Pulmonary artery endothelial cell (primary cell): ENCODE measurements around the gene MCHR1. TPM values are rescaled to one million over a fixed set of nuclear protein-coding genes. Genes with fewer than 3 reads are reported as not detected.

Experiments used
- DNase-seq: peaks from one replicate; pipeline ENCODE4 v3.0.0-alpha.2; 2011; ENCODE audit warnings: low read depth, low spot score
- total RNA-seq: library from RNA; depleted of rRNA; stranded (reverse); fragments of >200 nt; gene quantifications from 2 replicates; pipeline ENCODE4 v1.2.3, GENCODE V29; 2014

Gene MCHR1, protein sequence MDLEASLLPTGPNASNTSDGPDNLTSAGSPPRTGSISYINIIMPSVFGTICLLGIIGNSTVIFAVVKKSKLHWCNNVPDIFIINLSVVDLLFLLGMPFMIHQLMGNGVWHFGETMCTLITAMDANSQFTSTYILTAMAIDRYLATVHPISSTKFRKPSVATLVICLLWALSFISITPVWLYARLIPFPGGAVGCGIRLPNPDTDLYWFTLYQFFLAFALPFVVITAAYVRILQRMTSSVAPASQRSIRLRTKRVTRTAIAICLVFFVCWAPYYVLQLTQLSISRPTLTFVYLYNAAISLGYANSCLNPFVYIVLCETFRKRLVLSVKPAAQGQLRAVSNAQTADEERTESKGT
- total RNA-seq = not detected in 2 replicates

DNA sequence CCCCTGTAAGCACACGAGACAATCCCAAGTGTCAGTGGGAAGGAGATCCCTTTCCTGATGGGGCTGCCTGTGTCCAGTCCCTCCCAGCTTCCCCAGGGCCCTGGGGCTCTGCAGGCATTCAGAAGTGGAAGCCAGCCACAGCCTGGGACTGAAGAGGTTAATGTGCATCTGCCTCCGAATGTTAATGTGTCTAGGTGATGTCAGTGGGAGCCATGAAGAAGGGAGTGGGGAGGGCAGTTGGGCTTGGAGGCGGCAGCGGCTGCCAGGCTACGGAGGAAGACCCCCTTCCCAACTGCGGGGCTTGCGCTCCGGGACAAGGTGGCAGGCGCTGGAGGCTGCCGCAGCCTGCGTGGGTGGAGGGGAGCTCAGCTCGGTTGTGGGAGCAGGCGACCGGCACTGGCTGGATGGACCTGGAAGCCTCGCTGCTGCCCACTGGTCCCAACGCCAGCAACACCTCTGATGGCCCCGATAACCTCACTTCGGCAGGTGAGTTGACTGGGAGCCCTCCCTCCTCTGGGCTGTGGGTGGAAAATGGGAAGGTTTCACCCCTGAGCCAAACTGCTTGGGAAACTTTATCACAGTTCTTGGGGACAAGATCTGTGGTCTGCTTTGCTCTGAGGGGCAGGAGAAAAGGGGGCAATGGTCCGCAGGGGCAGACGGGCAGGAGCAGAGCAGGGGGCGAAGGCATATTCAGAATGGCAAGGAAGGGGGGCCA, at the start of gene MCHR1:
Gene MCHR1 (plus strand): TSS at position 236 of the 715 bp plus-strand sequence. CDS start 169 bp downstream, at position 405.
- DNase-seq = no peak

DNA sequence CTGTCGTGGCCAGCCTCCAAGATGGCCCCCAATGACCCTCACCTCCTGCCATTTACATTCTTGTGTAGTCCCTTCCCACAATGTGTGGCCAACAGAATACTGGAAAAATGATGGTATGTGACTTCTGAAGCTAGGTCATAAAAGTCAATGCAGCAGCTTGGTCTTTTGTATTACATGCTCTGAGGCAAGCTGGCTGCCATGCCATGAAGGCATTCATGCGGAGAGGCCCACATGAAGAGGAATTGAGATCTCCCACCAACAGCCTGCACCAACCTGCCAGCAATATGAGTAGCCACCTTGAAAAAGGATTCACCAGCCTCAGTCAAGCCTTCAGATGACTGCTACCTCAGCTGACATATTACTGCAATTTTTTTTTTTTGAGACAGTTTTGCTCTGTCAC, 47.4 kb upstream of the MCHR1 start:
- no peak for DNase-seq

DNA sequence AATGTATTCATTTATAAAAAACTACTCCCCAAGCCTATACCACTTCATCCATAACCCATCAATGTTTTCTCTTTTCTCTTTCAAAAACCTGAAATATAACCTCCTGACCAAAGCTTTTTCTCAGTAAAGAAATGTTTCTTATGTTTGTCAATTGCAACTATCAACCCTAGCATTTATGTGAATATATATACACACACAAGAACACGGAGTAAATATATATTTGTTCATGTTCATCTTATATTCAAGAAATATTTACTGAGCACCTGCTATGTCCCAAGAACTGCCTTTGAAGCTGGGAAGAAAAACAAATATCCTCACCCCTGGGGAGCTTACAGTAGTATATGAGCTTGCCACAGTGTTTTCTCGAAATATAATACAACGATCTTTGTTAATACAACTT, 46.2 kb upstream of the MCHR1 start:
- no peak for DNase-seq

DNA sequence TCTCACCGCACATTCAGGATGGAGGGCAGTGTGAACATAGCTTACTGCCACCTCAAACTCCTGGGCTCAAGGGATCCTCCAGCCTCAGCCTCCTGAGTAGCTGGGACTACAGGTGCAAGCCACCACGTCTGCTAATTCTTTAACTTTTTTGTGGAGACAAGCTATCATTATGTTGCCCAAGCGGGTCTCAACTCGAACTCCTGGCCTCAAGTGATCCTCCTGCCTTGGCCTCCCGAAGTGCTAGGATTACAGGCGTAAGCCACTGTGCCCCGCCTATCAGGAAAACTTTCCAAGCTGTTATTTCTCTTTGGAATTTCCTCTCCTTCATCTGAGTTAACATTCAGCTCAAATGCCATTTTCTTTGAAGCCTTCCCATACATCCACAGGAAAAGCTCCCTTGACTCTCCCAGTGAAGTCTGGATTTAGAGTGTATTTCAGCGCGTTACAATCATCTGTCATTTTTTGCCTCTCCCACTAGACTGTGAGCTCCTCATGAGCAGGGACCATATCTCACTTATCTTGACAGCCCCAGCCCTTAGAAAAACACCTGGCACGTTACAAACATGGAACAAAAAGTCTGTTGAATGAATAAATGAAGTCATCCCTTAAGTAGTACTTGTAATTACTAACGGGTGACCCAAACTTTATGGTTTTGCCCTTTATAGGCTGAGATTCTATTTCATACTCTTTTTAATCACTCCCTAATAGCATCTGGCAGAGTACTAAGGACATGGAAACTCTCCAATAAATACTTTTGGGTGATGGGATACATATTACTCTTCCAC, 45.0 kb upstream of the MCHR1 start:
- no peak for DNase-seq

DNA sequence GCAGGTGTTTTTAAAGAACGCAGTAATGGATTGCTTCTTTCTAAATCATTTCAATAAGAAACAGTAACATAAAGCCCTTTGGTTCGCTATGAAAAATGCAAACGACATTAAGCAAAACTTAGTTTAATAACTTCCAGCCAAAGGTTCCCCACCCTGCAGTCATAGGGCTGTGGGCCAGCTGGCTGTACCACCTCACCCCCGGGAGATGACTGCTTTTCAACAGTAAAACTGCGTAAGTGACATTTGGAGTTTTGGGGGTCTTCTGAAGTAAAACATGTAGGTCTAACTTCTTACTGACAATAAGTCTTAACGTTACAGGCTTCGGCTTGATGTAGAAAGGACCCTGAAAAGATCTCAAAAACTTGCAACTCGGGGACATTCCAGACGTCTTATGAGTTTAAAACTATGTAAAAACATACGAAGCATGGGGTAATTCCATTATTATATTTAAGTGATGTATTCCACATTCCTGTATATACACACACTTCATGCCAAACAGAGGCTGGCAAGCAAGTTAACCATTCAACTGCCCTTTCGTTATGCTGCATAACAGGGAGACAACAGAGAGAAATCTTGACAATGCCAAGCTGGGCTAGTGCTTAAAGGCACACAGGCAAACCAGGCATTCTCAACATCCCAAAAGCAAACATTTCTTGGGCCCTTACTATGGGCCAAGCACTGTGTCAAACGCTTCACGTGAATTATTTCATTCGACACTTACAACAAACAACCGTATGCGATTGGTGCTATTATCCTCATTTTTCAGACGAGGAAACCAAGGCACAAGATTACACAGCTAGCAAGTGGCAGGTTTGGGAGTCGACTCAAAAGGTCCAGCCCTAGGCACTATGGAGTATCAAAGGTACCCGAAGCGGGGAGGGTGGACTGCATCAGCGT, 44.0 kb upstream of the MCHR1 start:
- DNase-seq = no peak

DNA sequence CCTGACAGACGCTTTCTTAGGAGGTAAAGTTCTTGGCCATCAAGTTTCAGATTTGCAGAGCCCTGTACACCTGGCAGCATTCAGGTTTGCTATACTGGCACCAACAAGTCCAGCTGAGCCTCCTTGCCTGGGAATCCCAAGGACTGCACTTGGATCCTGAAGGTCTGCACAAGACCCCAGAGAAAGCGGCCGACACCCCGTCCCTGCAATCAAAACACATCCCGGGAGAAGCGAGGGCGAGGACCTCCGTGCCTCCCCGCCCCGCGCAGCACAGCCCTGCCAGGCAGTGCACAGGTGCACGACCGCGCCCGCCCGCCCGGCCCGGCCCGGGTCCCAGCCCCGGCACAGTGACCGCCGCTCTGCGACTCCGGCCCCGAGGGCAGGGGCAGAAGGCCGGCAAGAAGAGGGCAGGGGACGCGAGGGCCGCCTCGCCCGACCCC, 43.3 kb upstream of the MCHR1 start:
- DNase-seq = no peak

DNA sequence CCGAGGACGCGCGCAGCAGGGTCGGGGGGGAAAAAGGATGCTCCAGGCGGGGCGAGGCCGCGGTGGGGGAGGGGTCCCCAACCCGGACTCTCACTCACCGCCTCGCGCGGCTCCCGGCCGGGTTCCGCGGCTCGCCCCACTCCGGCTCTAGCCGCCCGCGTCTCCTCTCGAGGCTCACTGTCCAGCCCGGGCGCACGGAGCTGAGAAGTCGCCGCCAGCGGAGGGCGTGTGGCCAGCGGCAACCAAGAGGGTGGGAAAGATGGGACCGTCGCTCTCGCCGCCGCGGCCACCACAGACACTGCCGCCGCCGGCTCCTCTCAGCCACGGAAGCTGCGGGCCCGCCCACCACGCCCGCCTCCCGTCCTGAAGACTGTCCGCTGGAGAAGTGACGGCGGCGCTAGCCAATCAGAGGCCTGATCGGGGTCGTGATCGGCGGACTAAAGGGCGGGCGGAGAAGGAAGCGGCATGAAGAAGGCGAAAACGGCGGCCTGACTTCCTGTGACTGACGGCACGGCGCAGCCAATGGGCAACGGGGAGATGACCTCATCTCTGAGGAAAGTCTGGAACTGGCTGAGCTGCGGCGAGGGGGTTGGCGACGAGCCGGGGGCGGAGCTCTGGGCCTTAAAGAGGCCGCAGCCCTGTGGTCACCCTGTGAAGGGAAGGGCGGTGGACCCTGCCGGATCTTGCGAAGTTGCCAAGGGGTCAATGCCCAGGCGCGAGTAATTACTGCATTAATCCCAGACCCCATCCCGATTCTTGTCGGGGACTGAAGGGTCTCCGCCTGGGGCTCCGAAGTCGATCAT, 42.7 kb upstream of the MCHR1 start, which contains the start of gene MRTFA:
Gene MRTFA (minus strand): TSS at position 340 of the 803 bp plus-strand sequence.
- peak; percentile 99 for DNase-seq

DNA sequence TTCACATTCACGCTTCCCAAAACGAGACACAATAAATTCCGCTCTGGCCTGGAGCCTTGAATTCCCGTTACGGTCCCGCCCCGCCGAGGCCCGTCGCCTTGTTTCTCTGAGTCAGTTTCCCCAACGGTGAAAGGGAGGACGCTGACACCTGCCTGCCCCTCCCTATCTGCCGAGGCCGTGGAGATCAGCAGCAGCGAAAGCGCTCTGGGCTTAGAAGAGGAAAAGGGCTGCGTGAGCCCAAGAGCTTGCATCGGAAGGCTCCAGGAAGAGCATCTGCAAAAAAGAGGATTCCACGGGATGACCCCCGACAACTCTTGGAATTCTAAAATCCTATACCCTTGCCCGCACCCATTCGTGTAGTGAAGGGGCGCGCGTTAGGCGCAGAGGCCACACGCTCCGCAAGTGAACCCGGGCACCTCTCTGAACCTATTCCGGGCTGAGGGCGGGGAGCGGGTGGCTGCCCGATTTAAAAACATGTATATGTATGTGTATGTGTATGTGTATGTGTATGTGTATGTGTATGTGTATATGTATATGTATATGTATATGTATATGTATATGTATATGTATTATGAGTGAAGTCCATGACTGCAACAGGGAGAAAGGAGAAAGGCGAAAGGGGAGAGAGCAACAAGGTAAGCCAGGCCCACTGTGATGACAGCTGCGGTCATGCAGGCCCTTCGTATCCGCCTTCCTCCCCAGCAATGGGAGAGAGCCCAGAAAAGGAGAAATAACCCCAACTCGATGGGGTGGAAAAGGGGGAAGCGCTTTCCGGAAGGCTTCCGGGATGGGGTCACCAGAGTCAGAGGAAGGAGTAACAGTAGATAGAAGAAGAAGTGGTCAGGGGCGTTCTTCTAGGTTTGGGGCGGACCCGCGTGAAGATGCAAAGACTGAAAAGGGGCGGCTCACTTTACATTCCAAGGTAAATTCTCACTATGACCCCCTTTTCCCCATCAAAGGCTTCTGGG, 41.8 kb upstream of the MCHR1 start:
- no peak for DNase-seq

DNA sequence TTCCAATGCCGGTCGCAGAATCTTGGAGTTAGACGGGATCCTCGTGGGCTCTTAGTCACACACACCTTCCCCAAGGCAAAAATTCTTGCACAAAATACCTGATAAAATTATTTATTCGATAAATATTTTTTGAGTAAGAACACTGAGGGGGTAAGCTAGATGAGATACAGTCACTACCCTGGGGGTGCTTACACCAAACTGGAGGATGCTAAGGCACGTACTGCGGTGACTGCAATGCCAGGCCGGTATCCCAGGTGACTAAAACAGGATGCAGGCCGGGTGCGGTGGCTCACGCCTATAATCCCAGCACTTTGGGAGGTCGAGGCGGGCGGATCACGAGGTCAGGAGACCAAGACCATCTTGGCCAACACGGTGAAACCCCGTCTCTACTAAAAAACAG, 41.0 kb upstream of the MCHR1 start:
- DNase-seq = no peak

DNA sequence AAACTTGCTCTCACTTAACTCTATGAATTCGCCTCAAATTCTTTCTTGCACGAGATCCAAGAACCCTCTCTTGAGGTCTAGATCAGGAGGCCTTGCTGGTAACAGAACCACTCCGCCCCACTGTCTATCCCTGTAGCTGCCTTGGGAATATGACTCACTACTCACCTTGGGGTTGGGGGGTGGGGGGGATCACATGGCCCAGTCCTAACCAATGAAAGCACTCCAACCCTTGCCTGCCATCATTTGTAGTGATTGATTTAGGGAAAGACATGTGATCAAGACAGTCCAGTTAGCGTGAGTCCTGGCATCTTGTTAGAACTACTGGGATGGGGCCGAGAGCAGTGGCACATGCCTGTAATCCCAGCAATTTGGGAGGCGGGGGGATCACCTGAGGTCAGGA, 38.0 kb upstream of the MCHR1 start:
- DNase-seq = no peak

DNA sequence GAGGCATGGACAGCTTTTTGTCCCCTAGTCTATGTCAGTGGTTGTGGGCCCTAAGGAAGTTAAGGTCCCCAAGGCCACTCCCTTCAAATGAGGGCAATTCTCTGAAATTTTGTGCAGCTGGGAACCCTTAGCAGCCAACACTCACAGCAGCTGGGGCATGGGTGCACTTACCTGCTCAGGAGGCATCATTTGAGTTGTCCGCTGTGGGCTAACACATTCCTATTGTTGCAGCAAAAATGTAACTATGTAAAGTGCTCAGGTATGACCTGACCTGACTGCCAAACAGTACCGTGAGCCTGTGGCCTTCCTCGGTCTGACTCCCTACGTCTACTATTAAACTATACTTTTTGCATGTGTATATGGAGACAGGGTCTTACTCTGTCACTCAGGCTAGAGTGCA, 37.0 kb upstream of the MCHR1 start:
- no peak for DNase-seq

DNA sequence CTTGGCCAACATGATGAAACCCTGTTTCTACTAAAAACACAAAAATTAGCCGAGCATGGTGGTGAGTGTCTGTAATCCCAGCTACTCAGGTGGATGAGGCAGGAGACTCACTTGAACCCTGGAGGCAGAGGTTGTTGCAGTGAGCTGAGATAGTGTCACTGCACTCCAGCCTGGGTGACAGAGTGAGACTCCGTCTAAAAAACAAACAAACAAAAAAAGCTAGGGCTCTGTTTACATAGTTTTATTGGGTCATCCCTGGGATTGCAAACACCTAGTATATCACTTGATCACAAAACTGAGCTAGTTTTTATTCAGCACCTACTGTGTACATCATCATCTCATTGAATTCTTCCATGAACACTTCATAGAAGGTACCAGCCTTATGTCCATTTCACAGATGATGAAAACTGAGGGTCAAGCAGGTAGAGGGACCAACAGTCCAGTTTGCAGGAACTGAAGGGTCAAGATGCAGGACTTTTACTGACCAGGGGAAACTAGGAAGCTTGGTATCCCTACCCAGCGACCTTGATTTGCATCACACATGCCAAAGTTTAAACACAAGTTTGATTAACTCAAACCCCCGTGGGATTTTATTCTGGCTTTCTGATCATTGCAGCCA, 33.6 kb upstream of the MCHR1 start:
- DNase-seq = no peak

DNA sequence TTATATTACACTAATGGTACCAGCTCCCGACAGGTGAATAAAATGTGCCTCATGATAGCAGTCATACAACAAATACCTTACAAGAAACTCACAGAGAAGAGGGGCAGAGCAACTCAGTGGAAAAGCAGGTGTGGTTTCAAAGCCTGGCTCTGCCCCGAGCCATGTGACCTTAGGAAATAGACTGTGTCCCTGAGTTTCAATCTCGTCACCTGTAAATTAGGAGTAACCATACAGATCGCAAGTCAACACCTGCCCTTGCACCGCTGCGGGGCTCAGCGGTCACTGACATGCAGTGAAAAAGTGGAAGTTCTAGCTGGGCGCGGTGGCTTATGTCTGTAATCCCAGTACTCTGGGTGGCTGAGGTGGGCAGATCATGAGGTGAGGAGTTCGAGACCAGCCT, 30.9 kb upstream of the MCHR1 start:
- DNase-seq = no peak

DNA sequence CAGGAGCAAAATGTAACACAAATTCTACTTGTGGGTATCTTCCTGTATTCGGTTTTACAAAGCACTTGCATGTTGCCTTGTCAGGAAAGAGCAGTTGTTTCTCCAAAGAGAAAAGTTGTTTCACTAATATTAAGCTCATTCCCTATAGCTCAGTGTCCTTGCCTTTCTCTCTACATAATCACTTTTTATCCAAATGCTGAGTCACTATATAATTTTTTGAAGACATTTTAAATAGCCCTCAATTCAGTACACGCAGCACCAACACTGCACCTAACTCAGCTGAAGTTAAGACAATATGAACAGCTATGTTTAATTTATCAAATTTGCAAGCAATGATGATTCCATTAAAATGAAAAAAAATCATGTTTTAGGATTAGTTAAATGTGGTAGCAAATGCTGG, 28.2 kb upstream of the MCHR1 start:
- no peak for DNase-seq

DNA sequence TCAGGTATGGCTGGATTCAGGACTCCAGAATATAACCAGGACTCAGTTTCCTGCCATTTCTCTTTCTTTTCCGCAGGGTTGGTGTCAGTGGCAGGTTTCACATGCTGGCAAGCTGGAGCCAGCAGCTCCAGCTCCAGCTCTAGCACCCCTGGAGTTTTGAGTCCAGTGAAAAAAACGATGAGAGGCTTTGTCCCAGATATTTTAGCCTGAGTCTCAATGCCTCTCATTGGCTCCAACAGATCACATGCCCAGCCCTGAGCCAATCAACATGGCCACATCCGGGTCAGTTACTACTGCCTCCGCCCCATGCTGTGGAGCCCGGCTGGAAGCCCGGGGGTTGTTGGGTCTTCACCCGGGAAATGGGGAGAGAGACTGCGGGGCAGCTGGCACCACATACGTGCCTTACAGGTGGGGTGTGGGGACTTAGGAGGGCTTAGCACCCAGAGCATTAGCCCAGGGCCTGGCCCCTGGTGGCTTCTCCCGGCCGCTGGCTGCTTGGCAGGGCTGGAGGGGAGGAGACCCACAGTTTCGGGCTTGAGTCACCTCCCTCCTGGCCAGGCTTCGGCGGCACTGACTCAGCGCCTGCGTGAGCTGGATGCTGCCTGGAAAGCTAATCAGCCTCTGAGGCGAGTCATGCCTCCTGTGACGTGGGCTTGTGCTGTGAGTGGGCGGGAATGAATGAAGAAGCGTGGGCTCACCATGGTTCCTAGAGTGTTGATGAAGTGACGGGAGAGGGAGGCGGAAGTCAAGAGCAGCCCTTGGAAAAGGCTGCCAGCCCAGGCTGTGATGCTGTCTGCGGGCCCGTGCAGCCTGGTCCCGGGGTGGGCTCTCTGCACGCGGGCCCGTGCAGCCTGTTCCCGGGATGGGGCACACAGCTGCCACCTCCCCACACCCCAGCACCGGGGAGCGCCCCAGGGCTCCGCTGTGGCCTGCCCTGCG, 27.5 kb upstream of the MCHR1 start:
- DNase-seq = peak; percentile 95

DNA sequence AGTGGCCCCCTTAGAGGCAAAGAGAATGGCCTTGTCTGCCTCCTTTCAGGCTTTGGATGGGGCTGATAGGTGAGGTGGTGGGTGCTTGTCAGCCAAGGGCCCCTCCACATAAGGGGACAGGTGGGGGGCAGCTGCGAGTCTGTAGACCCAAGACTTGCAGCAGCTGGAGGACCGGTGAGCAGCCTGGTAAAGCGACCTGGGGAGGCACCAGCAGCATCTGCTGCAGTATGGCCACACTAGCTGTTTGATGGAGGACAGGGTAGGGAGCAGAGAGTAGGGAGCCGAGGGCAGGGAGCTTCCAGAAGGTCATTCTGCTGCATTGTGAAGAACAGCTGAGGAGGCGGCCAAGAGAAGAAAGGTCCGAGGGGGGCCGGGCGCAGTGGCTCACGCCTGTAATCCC, 25.9 kb upstream of the MCHR1 start:
- no peak for DNase-seq

DNA sequence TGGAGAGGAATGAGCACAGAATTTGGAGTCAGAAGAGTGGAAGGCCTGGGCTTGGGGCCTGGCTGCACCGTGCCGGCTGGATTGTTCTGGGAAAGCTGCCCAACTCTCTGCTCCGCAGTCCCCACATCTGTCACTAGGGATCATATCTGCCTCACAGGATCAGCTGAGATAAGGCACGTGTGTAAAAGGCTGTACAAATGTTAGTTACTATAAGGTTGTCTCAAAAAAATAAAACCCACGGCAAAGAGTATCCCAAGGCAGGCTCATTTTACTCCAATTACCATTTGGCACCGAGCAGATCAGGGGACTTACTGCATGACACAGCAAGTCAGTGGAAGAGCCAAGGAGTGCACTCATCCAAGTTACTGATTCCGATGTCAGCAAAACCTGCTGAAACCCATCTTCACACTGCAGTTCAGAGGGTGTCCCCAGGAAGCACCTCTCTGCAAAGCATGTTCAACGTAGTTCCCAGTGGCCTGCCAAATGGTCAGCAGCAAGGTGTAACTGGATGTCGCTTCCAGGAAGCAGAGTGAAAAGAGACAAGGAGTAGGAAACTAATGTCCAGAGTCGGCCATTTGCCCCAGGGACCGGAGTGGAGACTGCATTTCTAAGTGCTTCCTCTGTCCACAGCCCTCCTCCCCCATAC, 24.6 kb upstream of the MCHR1 start:
- DNase-seq = no peak
